ENCODE measurements around the gene CX3CL1.
"Not testable (repeated sequence)": the region's sequence is repeated elsewhere in the genome, so short reads cannot be mapped to it uniquely, and the experiment has no call there.

Gene CX3CL1

GRCh38 chr16:57383276-57384247 is 11.3 kb downstream of the CX3CL1 start:
- peak; percentile 37 for DNase-seq

GRCh38 chr16:57384248-57385070 is 12.2 kb downstream of the CX3CL1 start:
- peak; percentile 43 for DNase-seq

DNA sequence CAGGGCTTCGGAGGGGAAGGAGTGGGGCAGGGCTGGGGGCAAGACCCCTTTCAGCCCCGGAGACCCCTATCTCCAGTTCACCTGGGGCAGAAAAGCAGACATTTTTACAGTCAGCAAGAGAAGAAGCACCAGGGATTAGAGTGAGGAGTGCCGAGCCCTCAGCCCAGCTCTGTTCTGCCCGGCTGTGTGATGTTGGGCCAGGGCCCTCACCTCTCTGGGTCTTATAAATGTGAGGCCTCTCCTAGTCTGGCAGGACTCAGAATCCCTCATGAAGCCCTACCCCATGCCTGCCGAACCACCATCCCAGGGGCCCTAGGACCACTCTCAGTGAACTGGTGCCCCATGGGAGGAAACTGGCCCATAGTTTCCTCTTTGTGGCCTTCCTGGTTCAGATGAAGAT is 12.8 kb downstream of the CX3CL1 start:
- DNase-seq: no peak

DNA sequence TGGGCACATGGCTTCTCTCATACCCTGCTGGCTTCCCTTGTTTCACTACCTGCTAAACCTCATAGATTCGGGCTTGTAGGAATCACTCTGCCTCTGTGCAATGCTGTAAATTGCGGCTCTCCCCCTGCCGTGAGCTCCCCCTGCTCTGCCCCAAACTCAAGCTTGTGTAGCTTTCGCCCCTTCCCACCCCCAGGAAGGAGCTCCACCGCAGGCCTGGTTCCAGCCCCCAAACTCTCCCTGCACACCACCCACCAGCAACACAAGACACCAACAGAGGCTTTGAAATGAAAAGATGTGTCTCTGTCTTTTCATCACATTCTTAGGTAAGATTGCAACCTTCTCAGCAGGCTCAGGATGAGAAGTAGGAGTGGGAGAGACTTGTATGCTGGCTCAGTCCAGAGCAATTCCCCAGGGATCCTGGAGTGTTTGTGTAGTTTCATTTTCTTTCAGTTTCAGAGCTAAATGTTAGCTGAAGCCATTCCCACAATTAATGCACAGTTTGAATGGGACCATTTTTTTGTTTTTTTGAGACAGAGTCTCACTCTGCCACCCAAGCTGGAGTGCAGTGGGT is 14.2 kb downstream of the CX3CL1 start:
- DNase-seq: no peak

GRCh38 chr16:57387598-57388354 is 15.5 kb downstream of the CX3CL1 start:
- no peak for DNase-seq

DNA sequence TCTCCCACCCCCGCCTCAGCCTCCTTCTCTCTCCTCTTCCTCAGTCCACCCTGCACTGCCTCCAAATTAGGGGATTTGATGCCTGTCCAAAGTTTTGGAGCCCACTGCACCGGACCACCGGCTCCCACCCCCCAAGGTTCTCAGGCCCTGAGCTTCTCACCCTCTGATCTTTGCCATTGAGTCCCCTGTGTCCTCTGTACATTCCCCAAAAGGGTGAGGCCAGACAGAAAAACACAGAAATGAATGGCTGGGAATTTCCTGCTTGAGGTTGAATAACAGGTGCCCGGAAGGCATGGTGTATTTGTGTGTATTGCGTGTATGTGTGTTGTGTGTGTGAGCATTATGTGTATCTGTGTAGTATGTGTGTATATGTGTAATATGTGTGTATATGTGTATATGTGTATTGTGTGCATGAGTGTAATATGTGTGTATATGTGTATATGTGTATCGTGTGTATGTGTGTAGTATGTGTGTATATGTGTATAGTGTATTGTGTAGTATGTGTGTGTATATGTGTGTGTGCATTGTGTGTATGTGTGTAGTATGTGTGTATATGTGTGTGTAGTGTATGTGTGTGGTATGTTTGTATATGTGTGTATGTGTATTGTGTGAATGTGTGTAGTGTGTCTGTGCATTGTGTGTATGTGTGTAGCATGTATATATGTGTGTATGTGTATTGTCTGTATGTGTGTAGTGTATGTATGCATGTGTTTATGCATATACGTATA is 16.2 kb downstream of the CX3CL1 start:
- no peak for DNase-seq

GRCh38 chr16:57389087-57389468 is 16.8 kb downstream of the CX3CL1 start:
- DNase-seq: no peak

DNA sequence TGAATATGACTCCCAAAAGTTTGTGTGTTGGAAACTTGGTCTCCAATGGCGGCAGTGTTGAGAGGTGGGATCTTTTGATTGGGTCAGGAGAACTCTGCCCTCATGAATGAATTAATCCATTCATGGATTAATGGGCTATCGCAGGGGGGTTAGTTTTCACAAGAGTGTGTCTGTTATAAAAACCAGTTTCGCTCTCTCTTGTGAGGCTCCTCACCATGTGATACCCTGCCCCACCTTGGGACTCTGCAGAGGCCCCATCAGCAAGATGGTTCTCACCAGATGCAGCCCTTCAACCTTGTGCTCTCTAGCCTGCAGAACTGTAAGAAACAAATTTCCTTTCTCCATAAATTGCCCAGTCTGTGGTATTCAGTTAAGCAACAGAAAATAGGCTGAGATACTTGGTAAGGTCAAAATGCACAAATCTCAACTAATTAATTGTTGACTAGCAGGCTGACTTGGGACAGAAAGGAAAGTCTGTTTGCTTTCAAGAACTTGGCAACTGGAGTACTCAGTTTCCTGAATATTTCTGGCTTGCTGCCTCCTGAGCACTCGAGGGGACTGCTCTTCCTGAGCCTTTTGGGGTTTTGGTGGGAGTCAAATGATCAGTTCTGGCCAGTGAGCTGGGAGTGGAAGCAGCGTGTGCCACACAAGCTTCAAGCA is 18.5 kb downstream of the CX3CL1 start:
- no peak for DNase-seq

GRCh38 chr16:57391300-57391699 is 19.0 kb downstream of the CX3CL1 start:
- DNase-seq: no peak

DNA sequence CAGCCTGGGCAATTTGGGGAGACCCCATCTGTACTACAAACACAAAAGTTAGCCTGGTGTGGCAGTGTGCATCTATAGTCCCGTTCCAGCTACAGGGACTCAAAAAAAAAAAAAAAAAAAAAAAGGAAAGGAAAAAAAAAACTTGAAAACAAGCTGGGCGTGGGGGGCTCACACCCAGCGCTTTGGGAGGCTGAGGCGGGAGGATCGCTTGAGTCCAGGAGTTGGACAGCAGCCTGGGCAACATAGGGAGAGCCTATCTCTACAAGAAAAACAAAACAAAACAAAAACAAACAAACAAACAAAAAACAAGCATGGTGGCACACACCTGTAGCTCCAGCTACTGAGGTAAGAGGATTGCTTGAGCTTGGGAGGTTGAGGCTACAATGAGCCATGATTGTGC is 19.4 kb downstream of the CX3CL1 start:
- DNase-seq: no peak

DNA sequence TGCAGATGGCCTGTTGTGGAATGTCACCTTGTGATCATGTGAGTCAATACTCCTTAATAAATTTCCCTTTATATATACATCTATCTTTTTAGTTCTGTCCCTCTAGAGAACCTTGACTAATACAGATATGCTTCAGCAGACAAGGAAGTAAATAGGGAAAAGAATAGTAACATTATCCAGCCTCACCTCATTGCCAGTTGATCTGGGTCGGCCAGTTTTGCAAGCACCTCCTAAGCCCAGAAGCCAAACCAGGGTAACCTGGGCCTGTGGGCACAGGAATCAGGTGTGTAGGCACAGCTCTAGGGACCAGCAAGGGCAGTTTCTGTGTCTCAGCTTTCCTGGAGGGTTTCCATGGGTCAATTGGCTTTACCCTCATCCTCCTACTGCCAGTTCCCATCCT is 20.4 kb downstream of the CX3CL1 start:
- DNase-seq: no peak

GRCh38 chr16:57394444-57394843 is 22.2 kb downstream of the CX3CL1 start:
- peak; percentile 42 for DNase-seq

DNA sequence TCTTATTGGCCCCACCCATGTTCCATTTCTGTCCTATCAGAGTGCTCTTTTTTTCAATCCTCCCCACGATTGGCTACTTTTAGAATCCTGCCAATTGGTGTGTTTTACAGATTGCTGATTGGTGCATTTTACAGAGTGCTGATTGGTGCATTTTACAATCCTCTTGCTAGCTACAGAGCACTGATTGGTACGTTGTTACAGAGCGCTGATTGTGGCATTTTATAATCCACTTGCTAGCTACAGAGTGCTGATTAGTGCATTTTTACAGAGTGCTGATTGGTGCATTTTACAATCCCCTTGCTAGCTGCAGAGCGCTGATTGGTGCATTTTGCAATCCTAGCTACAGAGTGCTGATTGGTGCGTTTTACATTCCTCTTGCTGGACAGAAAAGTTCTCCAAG is 22.7 kb downstream of the CX3CL1 start:
- DNase-seq: no peak

GRCh38 chr16:57396786-57397185 is 24.5 kb downstream of the CX3CL1 start:
- no peak for DNase-seq

DNA sequence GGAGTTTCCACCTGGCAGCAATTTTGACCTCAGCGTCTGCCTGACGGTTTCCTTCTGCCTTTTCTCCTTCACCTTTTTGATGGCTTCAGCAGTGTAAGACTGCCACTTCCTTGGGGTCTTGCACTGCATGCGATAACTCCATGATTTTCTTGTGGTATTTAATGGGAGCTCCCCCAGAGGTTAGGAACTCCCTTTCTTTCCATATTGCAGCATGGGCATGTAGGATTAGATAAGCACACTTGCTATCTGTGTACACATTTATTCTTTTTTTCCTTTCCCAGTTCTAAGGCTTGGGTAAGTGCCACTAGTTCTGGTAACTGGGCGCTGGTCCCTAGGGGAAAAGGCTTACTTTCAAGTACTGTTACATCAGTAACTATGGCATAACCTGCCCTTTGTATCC is 25.2 kb downstream of the CX3CL1 start:
- not testable (repeated sequence) for DNase-seq

DNA sequence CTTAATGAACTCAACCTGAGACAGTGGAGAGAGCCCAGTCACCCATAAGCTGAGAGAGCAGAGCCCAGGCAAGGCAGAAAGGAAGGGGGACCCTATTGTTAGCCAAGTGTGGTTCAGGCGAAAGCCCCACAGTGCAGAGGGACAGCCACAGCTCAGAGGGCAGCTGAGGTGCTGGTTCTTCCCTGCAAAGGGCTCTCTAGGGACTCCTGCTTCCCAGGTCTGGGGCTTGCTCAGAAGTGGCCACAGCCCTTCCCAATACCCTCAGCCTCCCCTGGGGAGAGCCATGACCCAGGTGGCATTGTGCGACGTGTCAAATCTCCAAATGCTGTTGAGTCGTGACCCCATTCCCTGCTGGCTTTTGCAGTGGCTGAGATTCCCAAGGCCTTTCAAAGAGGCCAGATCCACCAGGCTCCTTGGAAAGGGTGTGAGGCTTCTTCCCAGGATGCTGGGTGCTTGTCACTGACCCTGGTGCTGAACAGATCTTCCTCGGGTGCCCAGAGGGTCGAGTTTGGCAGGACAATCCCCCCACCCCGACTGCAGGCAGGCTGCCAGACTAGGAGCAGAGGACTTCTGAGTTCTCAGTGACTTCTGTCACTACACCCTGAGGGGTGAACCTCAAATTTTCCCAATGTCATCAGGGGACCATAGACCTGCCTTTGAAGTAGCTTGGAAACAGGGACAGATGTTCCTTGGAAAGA is 29.8 kb downstream of the CX3CL1 start:
- DNase-seq: no peak

DNA sequence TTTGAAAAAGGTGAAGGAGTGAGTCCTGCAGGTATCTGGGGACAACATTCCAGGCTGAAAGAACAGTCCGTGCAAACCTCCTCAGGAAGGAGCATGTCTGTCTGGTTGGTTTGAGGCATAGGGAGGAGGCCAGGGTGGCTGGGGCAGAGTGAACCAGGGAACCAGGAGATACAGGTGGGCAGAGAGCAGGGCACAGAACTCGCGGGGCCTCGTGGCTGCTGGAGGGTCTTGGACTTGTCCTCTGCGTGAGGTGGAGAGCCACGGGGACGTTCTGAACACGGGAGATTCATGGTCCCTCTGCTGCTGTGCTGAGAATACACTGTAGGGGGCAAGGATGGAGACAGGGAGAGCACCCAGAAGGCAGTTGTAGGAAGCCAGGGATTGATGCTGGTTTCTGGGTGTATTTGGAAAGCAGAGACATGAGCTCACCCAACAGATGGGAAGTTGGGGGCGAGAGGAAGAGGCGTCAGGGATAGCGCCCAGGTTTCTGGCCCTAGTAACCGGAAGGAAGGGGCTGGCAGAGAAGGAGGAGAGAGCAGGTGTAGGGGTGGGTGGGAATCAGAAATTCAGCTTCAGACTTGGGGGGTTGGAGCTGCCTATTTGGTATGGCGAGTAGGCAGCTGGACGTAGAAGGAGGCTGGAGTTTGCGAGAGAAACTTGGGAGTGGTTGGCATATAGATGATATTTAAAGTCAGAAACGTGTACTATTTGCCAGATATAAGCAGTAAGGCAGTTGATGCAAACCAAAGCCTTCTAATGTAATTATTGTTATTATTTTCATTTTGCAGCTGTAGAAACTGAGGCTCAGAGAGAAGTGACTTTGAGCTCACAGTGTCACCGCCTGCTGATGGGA is 31.9 kb downstream of the CX3CL1 start, which contains the start of gene CCL17:
Gene CCL17, plus strand, starts transcription at position 803 of the 853 bp plus-strand sequence. CDS start 9,166 bp downstream, outside the sequence.
- DNase-seq: no peak

DNA sequence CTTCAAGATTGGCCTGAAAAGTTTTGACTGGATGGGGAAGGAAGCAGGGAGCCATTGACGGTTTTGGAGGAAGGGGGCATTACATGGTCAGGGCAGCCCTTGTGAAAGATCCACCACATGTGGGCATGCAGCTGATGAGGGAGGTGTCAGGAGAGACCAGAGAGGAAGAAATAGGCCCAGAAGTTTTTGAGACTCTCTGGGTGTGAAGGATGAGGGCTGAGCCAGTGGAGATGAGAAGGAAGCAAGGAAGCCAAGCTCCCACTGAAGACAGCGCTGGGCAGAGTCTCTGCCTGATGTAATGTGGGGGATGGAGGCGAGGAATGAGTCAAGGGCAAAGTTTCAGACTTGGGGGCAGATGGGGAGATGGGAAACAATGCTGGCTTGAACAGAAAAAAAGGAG is 32.8 kb downstream of the CX3CL1 start:
- DNase-seq: no peak

GRCh38 chr16:57406881-57407280 is 34.6 kb downstream of the CX3CL1 start:
- DNase-seq: no peak

All from OCI-M1 (cell line).